SK-N-MC (cell line): ENCODE results near the gene COL17A1.

ENCODE experiments used
- EZH2 ChIP-seq: fragments of 200-600 bp; sonication (generic); IDR thresholded peaks from one replicate; pipeline ENCODE4 v1.6.1; 2017; ENCODE audit warnings: antibody characterized with exemption
- POLR2AphosphoS5 ChIP-seq: IDR thresholded peaks from 2 replicates; pipeline ENCODE4 v1.6.1; 2012; ENCODE audit warnings: mild to moderate bottlenecking, low read depth, low read length, borderline replicate concordance

- no peak for TF ChIP-seq POLR2AphosphoS5
- no peak for TF ChIP-seq EZH2
Observed at GRCh38 chr10:104099269-104099668, 13.6 kb upstream of the COL17A1 start.
